ENCODE measurements around the gene USP27X. TPM values are rescaled to one million over a fixed set of nuclear protein-coding genes. Genes with fewer than 3 reads are reported as not detected.

USP27X gene
- total RNA-seq, result 3.1 TPM
- long read RNA-seq, result 0 reads

DNA sequence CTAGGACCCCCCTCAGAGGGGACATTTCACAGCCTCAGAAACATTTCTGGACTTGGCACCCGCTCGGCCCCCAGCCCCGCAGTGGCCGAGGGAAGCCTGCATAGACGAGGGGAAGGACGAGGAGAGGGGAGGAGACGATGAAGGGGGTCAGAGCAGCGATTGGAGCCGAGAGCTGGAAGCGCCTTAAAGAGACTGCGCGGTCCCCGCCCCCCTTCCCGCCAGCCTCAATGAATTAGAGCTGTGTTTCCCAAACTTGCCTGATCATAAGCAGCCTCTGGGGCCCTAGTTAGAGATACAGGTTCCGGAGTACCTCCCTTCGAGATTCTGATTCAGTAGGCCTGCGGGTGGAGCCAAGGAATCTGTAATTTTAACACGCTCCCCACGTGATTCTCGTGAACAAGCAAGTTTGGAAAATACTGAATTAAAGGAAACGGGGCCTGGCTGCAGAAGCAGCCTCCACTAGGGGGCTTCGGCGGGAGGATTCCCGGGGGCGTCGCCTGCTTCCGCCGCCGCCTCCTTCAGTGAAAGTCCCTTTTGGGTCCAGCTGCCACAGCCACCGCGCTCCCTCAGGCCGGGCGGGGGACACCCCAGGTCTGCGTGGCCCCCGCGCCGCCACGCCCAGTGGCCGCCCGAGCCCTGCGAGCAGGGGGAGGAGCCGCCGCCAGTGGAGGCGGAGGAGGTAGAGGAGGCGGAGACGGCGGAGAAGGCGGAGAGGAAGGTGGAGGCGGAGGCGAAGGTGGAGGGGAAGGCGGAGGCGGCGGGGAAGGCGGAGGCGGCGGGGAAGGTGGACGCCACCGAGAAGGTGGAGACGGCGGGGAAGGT, at the start of gene USP27X:
Gene USP27X (plus strand): TSS at position 651 of the 822 bp plus-strand sequence. CDS start 824 bp downstream, outside the sequence.
- H3K27me3 ChIP-seq (ENCODE audit: low read depth), result no peaks in the 10 kb centered on the region
- ATAC-seq (peak; percentile 95 to 96), DNase-seq (peak; percentile 82)
- peaks cover 20% of the 10 kb centered on the region for H3K4me1 ChIP-seq
- peak within 1 kb of the TSS; percentile 60 for H3K4me3 ChIP-seq
- intact Hi-C loops (cut with DNase I), result no loop called here
- H3K27ac ChIP-seq, result peak within 1 kb of the TSS; percentile 77
- H3K36me3 ChIP-seq, result no peaks in the 10 kb centered on the region
- TF ChIP-seq, protein P1, sequence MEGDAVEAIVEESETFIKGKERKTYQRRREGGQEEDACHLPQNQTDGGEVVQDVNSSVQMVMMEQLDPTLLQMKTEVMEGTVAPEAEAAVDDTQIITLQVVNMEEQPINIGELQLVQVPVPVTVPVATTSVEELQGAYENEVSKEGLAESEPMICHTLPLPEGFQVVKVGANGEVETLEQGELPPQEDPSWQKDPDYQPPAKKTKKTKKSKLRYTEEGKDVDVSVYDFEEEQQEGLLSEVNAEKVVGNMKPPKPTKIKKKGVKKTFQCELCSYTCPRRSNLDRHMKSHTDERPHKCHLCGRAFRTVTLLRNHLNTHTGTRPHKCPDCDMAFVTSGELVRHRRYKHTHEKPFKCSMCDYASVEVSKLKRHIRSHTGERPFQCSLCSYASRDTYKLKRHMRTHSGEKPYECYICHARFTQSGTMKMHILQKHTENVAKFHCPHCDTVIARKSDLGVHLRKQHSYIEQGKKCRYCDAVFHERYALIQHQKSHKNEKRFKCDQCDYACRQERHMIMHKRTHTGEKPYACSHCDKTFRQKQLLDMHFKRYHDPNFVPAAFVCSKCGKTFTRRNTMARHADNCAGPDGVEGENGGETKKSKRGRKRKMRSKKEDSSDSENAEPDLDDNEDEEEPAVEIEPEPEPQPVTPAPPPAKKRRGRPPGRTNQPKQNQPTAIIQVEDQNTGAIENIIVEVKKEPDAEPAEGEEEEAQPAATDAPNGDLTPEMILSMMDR (IDR thresholded peaks at IDR 0.05), result peak; percentile 45
- no peaks in the 10 kb centered on the region for H3K9me3 ChIP-seq

DNA sequence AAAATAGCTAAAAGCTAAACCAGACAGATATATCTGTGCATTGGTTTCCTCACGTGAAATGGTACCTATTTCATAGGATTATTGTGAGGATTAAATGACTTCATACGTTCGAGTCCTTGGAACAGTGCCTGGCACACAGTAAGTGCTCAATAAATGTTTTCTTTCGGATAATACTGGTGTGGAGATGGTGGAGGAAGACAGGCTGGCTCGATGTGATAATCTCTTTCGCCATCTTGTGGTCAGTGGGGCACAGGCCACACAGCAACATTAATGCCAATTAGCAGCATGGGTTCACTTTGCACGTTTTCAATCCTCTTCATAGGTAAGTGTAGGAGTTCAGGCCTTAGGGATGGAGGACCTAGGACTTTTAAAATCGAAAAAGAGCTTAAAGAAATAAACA, 40.9 kb upstream of the USP27X start:
- peak in 1 of 2 donors; percentile 56 for ATAC-seq
- no peak for DNase-seq
- intact Hi-C loops (cut with DNase I), result no loop called here
- Histone ChIP-seq H3K36me3 (no peaks in the 10 kb centered on the region), H3K27ac (no peak overlapping the region), H3K4me1 (no peaks in the 10 kb centered on the region), H3K4me3 (no peak overlapping the region), H3K27me3 (ENCODE audit: low read depth) (no peaks in the 10 kb centered on the region), H3K9me3 (no peaks in the 10 kb centered on the region)
- TF ChIP-seq, protein P1 (IDR thresholded peaks at IDR 0.05), result peak; percentile 62

DNA sequence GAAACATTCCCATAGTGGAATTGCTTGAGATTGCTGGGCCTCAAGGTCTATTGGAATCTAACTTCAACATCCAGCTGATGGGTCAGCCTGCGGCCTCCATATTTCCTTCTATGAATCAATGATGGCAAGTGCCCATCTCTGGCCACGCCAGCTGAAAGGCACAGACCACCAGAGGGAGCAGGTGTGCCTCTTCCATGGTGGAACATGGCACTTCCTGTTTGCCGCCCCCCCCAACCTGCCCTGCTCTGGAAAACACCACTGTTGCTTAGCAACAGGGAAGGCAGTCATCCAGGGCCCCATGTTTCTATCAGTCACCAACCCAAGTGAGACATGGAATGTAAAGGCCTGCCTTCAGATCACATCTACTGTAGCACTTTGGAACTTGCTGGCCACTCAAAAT, 38.6 kb upstream of the USP27X start:
- intact Hi-C loops (cut with DNase I), result no loop called here
- Histone ChIP-seq H3K4me3 (no peak overlapping the region), H3K4me1 (no peaks in the 10 kb centered on the region), H3K36me3 (no peaks in the 10 kb centered on the region), H3K27ac (no peak overlapping the region), H3K9me3 (no peaks in the 10 kb centered on the region), H3K27me3 (ENCODE audit: low read depth) (no peaks in the 10 kb centered on the region)
- ATAC-seq, result peak; percentile 85 to 86
- DNase-seq, result peak; percentile 69
- TF ChIP-seq, protein P1 (IDR thresholded peaks at IDR 0.05), result peak; percentile 41

DNA sequence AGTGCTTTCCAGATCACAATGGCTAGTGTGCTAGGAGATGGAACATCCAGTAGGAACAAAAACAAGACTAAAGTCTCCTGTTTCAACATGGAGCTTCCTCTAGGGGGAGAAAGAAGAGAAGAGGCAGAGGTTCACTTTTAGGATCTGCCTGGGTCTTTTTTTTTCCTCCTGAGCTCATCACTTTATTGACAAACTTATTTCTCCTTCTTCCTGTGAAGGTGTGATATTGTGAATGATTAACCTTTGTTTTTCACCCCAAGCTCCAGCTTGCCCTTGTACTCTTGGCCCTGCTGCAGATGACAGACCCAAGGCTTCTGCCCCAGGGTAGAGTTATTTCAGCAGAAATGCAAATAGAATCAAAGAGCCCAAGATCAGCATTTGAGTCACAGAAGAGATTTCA, 36.7 kb upstream of the USP27X start:
- intact Hi-C loops (cut with DNase I), result no loop called here
- H3K4me3 ChIP-seq, result no peak overlapping the region
- H3K27me3 ChIP-seq (ENCODE audit: low read depth), result no peaks in the 10 kb centered on the region
- no peak for ATAC-seq
- TF ChIP-seq, protein P1 (IDR thresholded peaks at IDR 0.05), result no peak
- DNase-seq, result no peak
- H3K27ac ChIP-seq, result no peak overlapping the region
- no peaks in the 10 kb centered on the region for H3K36me3 ChIP-seq
- no peaks in the 10 kb centered on the region for H3K4me1 ChIP-seq
- H3K9me3 ChIP-seq, result no peaks in the 10 kb centered on the region

DNA sequence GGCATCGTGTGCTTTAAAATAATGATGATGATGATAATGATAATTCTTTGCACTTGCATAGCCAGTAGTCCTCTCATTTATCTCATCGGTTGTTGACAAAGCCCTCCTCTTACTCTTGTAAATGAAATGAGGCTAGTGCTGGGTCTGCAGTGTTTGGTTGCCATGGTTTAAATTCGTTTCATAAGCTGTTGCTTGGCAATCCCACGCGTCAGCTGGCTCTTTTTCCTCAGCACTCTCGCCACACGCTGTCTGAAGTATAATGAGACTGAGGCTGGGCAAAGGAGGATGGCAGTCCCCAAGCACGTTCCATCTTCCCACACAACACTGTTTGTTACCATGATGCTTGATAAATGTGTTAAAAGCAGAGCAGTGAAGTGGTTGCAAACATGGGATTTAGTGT, 34.7 kb upstream of the USP27X start:
- Histone ChIP-seq H3K36me3 (no peaks in the 10 kb centered on the region), H3K27ac (no peak overlapping the region), H3K4me1 (no peaks in the 10 kb centered on the region), H3K9me3 (no peaks in the 10 kb centered on the region), H3K27me3 (ENCODE audit: low read depth) (no peaks in the 10 kb centered on the region), H3K4me3 (no peak overlapping the region)
- ATAC-seq (no peak), DNase-seq (no peak)
- TF ChIP-seq, protein P1 (IDR thresholded peaks at IDR 0.05), result no peak
- intact Hi-C loops (cut with DNase I), result no loop called here

Data from lower lobe of right lung (tissue), 2 donors.